GM19452 (cell line): Measurements from ENCODE around the gene C3orf18.
A peak's percentile ranks its signal among the peaks of the same experiment; 100 is the strongest.

Experiments
- ATAC-seq: cut with Tn5 transposase; IDR thresholded peaks from one replicate; pipeline ENCODE4 v1.9.1; 2021; ENCODE audit not compliant: unreplicated experiment

The C3orf18 gene

DNA sequence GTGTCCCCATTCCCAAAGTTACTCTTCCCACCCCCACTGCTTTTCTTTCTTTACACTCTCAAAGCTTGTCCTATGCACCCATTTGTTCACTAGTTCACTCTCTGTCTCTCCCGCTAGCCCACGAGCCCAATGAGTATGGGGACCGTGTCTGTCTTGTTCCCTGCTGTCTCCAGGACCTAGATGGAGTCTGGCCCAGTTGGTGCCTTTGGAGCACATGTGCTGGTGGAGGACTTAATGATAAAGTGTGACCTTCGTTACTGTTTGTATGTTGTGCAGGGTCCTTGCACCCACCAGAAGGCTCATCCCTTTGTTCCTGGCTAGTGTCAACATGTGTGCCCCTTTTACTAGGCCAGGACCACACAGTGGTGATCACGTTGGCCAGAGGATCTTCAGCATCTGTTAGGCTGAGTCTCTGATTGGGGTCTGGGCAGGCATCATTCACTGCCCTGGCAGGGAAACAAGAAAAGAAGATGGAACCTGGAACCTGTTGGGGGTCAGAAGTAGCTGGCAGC, 36.6 kb upstream of the C3orf18 start:
- no peak for ATAC-seq

GRCh38 chr3:50603261-50604109, 35.9 kb upstream of the C3orf18 start:
- no peak for ATAC-seq

DNA sequence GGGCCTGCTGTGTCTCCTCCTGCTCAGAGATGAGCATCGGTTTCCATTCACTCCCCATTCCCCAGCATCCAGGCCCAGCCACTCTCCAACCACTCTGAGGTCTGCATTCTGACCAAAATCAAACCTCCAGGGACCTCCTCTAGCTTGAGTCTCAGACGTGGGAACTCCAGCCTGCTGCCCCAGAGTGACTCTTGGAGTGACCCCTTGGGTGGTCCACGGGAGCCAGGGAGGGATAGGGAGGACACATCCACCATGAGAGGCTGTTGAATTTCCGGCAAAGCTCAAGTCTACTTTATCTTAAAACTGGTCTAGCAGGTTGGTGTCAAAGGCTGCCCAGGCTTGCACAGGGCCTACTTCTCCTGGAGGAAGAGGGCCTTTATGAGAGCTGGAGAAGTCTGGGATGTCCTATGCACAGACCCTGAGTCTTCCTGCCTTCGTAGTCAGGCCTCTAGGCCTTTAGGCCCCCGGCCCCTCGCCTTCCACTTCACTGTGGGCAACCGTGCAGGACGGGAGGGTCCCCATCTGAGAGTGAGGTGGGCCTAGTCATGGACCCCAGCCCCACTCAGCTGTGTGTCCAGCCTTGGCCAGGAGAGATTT, 35.1 kb upstream of the C3orf18 start:
- ATAC-seq = no peak

DNA sequence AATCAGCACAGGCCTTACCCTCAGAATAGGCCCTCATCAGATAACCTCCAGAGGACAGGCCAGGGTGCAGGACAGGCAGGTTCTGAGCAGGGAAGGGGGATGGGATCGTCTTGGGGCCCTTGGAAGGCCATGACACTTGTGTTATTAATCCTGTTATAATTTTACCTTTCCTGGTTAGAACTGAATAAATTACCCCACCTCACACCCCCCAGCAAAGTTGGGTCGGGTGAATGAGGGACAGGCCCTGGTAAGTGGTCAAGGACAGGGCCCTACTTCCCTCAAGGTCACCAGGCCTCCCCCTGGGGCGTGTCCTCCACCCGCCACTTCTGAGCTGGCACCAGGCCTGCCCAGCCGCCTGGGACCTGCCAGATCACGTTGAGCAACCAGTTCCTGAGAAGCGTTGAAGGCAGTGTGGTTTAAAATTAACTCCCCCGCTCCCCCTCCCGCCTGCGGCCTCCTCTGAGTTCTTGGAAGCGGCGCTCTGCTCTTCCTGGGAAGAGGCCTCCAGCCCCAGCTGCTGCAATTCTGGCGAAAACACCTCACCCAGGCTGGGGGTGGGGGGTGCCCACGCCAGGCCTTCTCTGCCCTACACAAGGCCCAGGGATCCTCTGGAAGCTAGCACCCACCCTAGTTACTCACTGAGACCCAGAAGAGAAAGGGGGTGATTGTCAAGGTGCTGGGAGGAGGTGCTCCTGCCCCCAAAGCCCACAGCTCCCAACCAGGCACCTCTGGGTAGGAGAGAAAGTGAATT, 33.5 kb upstream of the C3orf18 start:
- ATAC-seq = peak; percentile 82

DNA sequence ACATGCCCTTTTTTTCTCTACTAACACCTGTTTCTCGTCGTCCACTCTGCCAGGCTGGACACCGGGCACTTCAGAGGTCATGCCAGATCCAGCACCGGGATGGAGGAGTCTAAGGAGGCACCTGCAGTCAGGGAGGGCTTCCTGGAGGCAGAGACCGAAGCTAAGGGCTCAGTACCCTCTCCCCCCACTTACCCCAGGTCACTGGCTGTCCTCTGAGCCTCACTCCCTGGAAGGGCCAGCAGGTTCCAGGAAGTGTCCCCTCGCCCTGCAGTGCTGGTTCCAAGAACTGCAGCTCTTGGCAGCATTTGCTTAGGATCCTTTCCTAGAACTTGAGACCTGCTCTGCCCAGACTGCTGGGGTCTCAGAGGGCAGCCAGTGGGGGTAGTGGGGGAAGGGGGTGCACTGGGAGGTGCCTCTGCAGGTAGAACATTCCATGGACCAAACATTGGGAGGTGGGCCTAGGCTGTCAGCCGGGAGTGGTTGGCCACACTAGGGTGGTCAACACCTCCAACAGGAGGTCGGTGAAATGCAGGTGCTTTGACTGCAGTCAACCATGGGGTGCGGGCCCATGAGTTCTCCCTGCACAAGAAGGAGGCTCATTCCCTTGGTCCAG, 32.7 kb upstream of the C3orf18 start:
- ATAC-seq = no peak

DNA sequence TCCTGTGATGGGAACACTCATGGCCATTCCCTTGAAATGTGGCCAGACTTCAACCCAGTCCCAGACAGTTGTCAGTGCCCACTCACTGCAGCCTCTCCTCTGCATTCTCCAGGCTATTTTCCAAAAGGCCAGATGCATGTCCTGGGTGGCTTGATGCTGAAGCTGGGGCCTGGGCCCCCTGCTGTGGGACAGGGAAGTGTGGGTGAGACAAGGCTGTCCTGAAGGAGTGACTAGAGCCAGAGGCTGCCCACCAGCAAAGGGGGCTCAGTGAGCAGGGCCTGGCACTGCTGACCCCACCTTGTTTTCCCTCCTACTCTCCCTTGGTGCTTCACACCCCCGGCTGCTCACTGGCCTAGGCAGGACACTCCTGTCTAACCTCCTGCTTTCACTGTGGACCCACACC, 32.2 kb upstream of the C3orf18 start:
- ATAC-seq = no peak

DNA sequence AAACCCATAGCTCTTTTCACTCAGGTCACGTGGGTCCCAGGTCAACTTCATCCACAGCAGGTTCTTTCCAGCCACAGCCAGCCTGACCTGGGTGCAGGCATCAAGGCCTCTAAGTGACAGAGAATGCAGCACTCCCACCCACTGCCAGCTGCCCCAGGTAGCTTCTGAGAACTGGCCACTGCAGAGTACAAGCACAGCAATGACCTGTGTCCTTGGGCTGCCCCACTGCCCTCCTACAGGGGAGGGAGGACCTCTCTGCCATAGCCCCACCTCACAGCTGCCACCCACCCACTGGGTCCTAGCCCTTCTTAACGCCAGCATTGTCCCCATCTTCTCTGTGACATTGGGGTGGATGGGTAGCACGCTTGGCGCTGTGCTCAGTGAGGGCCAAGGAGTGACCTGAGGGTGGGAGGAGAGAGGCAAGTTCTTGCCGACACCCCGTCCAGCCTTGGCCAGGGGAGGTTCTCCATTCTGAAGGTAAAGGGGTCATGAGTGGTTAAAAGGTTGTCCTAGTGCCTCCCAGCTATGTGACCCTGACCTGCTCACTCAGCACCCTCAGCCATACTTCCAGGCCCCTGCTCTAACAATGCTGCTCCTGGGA, 31.7 kb upstream of the C3orf18 start:
- ATAC-seq = no peak

- ATAC-seq = no peak
Observed at GRCh38 chr3:50594253-50594785, 26.8 kb upstream of the C3orf18 start.

- no peak for ATAC-seq
Observed at GRCh38 chr3:50592568-50592967, 25.0 kb upstream of the C3orf18 start.

- peak; percentile 8 for ATAC-seq
Observed at GRCh38 chr3:50591196-50591741, 23.7 kb upstream of the C3orf18 start.

DNA sequence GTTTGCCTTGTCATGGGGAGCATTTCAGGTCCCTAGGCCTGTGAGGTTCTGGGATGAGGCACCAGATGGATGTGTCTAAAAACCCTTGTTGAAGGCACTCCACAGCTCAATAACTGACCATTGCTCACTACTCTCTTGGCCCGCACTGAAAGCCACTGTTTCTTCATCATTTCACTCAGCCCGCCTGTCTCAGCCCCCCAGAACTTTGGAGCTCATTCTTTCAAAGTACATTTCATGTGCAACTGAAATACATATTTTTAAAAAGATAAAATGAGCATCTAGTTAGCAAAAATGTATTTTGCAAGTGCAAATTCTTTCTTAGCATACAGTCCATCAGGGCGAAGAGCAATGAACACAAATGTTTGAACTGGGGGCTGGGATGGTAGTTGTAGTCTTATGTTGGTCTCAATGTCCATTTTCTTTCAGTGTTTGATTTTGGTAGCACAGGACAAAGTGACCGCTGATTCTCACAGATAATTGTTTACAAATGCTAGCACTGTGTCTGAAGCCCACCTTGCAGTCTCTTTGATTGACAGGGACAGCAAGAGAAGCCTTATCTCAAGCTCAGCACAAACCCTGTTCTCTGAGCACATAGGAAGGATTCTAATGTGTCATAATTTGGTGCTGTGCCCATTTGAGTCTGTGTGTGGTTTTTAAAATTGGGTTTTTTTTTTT, 21.3 kb upstream of the C3orf18 start:
- ATAC-seq = no peak

GRCh38 chr3:50587806-50588758, 20.5 kb upstream of the C3orf18 start:
- no peak for ATAC-seq

DNA sequence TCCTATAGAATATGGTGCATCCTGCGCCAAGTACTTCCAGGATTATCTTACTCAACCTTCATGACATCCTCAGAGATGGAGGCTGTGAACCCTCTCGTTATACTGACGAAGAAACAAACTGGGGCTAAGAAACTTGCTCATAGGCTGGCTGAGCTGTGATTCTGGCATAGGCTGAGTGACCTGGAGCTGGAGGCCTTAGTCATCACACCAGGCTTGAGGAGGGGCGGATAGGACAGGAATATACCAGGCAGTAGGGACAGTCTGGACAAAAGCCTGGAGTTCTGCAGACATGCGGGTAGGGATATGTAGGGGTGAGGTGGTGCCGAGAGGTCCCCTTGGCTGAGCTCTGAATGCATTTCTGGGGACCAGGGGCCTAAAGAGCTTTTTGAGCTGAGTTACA, 19.8 kb upstream of the C3orf18 start:
- ATAC-seq = no peak

DNA sequence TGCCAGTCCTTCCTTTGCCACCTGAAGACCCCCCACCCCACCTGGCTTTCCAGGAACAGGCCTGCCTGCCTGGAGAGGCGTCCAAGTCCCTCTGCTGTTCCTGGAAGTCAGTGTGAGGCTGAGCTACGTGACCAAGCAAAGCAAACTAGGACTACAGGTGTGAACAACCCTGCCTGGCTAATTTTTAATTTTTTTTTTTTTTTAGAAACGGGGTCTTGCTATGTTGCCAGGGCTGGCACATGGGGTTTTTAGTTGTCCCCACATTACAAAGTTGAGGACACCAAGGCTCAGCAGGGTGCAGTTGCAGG, 19.2 kb upstream of the C3orf18 start:
- ATAC-seq = no peak

DNA sequence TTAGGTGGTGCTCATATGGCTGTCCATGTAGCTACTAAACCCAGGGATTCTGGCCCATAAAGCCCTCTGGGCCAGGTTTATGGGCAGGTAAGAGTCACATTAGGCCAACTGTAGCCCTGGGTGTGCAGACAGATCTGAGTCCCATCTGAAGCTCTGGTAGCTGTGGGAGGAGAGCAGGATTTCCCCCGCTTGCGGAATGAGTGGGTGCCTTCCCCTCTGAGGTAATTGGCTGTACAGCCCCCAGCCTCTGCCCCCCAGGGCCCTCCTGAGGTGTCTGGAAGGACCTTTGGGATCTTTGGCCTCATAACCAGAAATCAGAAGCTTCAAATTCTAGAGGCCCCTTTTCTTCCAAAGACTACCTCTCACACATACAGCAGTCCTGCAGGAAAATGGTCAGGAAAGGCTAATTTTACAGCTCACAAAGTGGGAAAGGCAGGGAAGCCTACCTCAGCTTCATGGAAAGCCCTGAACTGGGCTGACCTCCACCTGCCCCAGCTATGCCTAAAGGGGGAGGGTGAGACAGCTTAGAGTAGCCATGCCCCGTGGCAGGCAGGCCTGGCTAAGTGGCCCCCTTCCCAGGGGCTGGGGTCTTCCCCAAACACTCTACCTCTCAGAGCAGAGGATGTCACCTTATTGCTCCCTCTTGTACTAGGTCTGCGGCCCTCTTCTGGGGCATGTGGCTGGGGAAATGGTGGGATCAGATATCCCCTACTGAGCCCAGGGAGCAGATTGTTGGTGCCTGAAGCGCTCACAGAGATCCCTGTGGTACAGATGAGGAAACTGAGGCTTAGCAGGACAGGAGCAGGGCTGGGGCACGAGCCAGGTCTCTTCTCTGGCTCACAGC, 18.6 kb upstream of the C3orf18 start:
- ATAC-seq = no peak

DNA sequence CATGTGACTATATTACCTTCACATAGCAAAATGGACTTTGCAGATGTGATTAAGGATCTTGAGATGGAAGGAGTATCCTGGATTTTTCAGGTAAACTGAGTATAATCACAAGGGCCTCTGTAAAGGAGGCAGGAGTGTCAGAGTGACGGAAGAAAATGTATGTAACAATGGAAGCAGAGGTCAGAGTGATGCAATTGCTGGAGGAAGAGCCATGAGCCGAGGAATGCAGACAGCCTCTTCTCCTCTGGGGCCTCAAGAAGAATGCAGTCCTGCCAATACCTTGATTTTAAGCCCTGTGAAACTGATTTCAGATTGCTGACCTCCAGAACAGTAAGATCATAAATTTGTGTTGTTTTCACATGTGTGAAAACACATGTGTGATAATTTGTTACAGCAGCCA, 16.8 kb upstream of the C3orf18 start:
- no peak for ATAC-seq

DNA sequence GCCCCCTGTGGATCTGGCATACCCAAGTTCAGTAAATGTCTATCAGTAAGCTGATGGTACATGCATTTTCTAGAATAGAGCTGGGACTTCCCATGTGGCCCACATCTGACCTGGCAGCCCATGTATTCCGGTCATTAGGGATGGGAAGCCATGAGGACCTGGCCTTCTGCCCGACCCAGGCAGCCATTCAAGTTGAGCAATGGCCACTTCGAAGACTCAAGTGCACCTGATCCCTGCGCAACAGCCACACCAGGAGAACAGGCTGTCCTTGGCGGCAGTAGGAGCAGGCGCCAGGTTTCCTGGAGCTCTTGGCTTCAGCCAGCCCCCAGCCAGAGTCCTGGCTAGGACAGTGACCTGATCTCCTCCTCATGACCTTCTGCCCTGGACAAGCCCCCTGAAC, 16.4 kb upstream of the C3orf18 start:
- ATAC-seq = no peak

GRCh38 chr3:50582083-50582482, 14.5 kb upstream of the C3orf18 start:
- ATAC-seq = no peak
